GM19372 (cell line): ENCODE data around the gene SEMA4C.

Experiments used
- ATAC-seq: cut with Tn5 transposase; IDR thresholded peaks from one replicate; pipeline ENCODE4 v1.9.1; 2021; ENCODE audit warnings: mild to moderate bottlenecking, low read depth, moderate library complexity; ENCODE audit not compliant: unreplicated experiment

The SEMA4C gene

GRCh38 chr2:96844405-96844808 lies 25.5 kb downstream of the SEMA4C start:
- no peak for ATAC-seq

GRCh38 chr2:96843538-96844268 lies 26.2 kb downstream of the SEMA4C start, which contains the start of gene ANKRD23:
TSS of gene ANKRD23 (minus strand) at chr2:96844021. CDS start at chr2:96843992, 29 bp downstream.
- no peak for ATAC-seq

GRCh38 chr2:96842600-96842999 lies 27.3 kb downstream of the SEMA4C start:
- no peak for ATAC-seq

DNA sequence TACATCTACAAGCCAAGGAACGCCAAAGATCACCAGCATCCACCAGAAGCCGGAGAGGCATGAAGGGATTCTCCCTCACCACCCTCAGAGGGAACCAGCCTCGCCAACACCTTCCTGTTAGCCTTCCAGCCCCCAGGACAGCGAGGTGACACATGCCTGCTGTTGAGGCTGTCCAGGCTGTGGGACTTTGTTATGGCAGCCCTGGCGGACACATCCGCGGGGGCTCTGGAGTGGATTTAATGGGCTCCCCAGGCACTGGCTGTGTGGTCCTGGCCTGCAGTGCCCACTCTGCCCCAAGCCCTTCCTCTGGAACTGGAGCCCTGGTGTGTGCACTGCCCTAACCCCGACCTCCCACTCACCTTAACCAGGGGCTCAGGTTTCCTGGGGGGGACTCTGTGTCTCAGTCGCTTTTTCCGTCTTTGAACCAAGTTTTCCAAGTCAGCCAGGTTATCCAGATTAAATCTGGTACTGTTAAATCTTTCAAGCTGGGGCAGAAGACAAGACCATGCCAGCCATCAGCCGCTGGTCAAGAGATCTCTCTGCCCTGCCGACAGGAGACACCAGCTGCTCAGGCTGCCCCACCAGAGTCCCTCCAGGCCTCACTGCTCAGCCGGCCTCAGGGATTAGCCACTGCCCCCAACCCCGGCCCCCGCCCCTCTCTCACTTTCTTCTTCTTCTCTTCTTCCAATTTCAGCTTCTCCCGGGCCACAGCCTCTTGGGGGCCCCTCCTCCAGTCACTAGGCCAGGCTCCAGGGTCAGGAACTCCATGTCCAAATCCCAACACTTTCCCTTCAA lies 28.0 kb downstream of the SEMA4C start:
- no peak for ATAC-seq

DNA sequence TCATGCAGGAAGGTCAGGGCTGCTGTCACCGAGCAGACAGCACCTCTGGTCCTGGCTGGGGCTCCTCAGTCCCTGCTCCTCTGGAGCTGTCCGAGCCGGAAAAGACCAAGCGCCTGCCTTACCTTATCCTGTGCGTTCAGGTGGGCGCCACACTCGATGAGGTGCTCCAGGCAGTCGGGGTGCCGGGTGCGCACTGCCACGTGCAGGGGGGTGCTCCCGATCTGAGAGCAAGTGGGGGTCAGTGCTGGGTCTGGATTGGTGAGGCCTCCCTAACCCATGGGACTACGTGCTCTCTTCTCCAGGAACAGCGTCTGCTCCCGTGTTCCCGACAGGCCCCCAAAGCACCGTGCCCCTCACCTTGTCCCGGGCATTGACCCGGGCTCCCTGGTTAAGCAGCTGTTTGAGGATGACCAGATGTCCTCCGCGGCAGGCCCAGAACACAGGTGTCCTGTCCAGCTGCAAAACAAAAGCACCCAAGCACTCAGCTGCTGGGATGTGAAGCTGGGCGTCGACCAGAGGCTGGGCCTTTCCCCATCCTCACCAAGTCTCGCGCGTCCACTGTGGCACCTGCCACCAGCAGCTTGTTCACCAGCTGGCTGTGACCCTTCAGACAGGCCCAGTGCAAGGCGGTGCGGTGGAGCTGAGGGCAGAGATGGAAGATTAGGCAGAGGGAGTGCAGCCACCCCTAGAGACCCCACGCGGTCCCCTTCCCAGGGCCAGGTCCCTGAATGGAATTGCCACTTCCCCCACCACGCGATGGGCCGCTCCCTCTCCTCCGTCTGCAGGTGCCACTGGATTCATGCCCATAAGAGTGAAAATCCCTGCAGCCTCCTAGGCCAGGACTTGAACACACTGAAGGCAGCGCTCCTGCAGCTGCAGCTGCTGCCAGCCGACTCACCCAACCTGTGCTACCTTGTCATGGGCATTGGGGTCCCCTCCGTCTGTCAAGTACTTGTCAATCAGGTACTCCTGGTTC lies 29.7 kb downstream of the SEMA4C start:
- ATAC-seq: no peak

- no peak for ATAC-seq
Measured at GRCh38 chr2:96839293-96839874, 30.5 kb downstream of the SEMA4C start.

DNA sequence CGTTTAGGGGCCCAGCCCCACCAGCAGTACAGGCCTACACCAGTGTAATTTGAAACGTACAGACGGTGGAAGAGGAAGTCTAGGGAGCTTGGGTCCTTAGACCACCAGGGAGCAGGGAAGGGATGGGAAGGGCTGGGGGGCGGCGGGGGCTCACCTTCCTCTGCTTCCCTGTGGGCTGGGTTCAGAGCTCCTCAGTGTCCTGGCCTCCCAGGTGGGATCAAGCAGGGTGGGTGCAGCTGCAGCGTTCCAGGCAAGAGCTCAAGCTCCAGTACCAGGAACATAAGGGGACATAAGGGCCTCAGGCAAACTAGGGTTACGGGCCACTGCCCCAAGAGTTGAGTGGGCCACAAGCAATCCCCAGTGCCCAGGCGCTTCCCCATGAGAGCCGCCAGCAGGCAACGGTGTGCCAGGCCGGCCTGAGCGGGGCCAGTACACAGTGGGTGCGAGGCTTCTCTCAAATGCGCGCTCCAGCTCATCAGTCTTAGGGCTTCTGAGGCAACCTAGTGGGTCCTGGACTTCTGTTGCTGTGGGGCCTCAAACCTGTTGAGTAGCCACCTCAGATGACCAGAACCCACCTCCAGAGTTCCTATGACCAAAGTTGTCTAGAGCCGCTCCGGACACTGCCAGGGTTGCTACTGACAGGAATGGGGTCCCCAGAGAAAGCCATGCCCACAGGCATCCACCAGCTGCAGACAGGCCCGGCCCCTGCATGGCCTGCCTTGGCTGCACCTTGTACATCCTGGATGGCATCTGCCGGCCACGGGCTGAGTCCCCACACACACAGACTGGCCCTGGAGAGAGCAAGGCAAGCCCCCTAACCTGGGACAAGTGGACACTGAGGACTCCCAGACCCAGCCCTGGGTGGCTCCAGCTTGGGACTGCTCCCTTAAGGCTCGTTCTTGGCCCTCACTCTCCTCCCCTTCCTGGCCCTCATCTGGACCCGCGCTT lies 31.3 kb downstream of the SEMA4C start:
- ATAC-seq: no peak

GRCh38 chr2:96837575-96837974 lies 32.3 kb downstream of the SEMA4C start:
- no peak for ATAC-seq

GRCh38 chr2:96835830-96836229 lies 34.0 kb downstream of the SEMA4C start:
- ATAC-seq: no peak

GRCh38 chr2:96832754-96833507 lies 36.9 kb downstream of the SEMA4C start:
- no peak for ATAC-seq

DNA sequence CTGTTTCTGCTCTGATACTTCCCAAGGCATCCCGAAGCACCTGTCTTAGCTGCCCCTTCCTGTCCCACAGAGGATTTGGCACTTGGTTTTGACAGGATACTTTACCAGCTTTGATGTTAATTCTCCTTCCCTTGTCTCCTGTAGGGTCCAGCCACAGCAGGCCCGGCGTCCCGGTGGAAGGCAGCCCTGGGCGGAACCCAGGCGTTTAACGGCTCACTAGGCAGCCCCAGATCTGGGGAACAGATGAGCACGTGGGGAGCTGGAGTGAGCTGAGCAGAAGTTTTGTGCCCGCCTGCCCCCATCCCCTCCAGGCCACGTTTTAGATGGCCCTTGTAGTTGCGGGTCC lies 37.5 kb downstream of the SEMA4C start:
- ATAC-seq: no peak

DNA sequence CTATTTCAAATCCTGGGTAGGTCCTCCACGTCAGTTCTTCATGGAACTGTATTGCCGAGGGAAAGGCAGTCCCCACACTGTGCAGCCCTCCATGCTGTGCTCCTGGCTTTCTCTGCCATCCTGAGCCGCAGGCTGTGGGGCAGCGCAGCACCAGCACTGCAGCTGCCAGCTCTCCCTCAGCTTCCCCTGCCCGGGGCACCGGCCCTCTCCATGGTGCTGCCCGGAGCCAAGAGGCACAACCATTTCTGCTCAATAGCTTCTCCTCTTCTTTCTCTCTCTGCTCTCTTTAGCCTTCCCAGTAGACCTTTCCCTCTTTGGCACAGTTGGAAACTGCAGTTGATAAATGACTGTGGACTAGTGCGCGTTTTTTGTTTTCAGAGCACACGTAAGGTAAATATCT lies 38.2 kb downstream of the SEMA4C start:
- ATAC-seq: no peak

DNA sequence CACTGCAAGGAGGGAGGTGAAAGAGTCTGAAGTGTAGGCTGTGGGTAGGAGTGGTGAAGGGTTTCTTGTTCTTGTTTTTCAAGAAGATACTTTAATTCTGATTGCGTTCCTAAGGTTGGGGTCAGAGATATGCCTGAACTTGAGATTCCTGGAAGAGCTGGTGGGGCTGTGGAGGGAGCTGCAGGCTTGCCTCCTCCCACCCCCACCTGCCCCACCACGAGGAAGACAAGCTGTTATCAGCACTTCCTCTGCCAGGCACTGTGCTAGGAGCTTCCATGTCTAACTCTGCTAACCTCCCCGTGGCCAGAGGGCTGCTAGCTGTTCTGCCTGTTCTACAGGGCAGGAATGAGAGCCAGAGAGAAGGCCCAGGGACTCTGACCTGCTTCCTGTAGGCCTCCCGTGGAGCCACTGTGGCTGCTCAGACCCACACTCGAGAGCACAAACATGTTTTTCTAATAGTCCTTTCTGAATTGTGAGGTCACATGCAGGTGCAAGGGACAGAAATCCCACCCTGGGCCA lies 39.8 kb downstream of the SEMA4C start:
- ATAC-seq: no peak

DNA sequence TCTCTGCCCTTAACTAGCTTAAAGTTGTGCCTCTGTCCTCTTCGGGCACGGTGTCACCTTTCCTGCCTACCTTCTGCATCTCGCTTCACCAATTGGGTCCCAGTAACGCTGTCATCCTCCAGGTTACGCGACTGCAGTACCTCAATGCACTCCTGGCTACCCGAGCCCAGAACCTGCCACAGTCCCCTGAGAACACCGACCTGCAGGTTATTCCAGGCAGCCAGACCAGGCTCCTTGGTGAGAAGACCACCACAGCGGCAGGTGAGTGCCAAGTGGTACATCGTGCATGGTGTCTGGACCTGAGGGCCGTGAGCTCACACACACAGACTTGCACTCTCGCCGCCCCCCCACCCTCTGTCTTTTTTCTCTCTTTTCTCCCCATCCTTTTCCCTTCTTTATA lies 41.0 kb downstream of the SEMA4C start:
- no peak for ATAC-seq

- ATAC-seq: no peak
Measured at GRCh38 chr2:96828436-96828835, 41.4 kb downstream of the SEMA4C start.

DNA sequence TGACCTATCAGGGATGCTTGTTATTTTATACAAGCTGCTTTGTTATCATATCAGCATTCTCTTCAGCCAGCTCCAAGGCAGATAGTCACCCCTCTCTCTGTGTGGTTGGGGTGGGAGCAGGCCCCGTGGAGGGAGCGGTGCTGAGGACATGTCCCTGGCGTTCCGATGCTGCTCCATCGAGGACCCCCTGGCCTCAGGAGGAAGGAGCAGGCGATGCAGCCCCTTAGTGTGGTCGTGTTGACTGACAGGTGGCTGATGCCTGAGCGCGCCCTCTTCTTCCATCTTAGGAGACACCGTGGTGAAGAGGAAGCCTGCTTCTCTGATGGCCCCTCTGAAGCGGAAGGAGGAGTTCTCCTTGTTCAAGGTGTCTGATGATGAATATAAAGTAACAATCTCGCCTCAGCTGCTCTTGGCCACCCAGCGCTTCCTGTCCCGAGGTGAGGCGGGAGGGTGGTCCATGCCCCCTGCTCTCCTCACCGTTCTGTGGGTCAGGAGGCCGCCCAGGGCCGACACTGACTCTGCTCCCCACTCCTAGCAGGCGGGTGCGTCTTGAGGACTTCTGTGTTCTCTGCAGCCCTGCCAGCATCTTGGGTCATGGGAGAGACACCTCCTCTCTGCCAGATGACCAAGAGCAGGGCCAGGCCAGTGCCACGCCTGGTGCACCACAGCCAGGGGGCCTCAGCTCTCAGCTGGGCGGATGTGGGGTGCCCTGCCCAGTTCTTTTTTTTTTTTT lies 43.2 kb downstream of the SEMA4C start:
- no peak for ATAC-seq

GRCh38 chr2:96825057-96825456 lies 44.8 kb downstream of the SEMA4C start:
- ATAC-seq: no peak
